Neural crest cell (in vitro differentiated cells): Measurements from ENCODE around the gene ACTN3. TPM values are rescaled to one million over a fixed set of nuclear protein-coding genes. Genes with fewer than 3 reads are reported as not detected.
A peak's percentile ranks its signal among the peaks of the same experiment; 100 is the strongest.

Source experiments
- DNase-seq: peaks from one replicate; pipeline ENCODE4 v3.0.0; 2021; ENCODE audit warnings: low read depth, mixed read lengths, low spot score
- H3K27ac Mint-ChIP-seq: one replicate; pipeline ENCODE4 v1.8.0; 2021; ENCODE audit warnings: mild to moderate bottlenecking, mixed read lengths; ENCODE audit not compliant: unreplicated experiment
- H3K27me3 Mint-ChIP-seq: 2 replicates; pipeline ENCODE4 v1.8.0; 2021; ENCODE audit warnings: low read depth, mild to moderate bottlenecking, mixed read lengths
- H3K36me3 Mint-ChIP-seq: 2 replicates; pipeline ENCODE4 v1.8.0; 2021; ENCODE audit warnings: low read depth, mild to moderate bottlenecking, mixed read lengths
- H3K4me1 Mint-ChIP-seq: 2 replicates; pipeline ENCODE4 v1.8.0; 2021; ENCODE audit warnings: mixed read lengths
- H3K4me3 Mint-ChIP-seq: one replicate; pipeline ENCODE4 v1.8.0; 2021; ENCODE audit warnings: mild to moderate bottlenecking, mixed read lengths
- H3K9me3 Mint-ChIP-seq: 2 replicates; pipeline ENCODE4 v1.8.0; 2021; ENCODE audit warnings: mixed read lengths
- CTCF ChIP-seq: fragments of 200-600 bp; sonication (generic); conservative IDR thresholded peaks from 2 replicates; pipeline ENCODE4 v1.5.0; 2021; ENCODE audit warnings: antibody characterized with exemption, mild to moderate bottlenecking
- long read RNA-seq: library from polyadenylated mRNA; unstranded; transcript quantifications from one replicate; pipeline ENCODE4 v2.0.0, GENCODE V29; 2020
- total RNA-seq: library from RNA; stranded (reverse); gene quantifications from 2 replicates; pipeline ENCODE4 v1.2.1, GENCODE V29; 2021

Gene ACTN3
- total RNA-seq = 0.16 and 0.35 TPM in 2 replicates
- long read RNA-seq = 0 reads

DNA sequence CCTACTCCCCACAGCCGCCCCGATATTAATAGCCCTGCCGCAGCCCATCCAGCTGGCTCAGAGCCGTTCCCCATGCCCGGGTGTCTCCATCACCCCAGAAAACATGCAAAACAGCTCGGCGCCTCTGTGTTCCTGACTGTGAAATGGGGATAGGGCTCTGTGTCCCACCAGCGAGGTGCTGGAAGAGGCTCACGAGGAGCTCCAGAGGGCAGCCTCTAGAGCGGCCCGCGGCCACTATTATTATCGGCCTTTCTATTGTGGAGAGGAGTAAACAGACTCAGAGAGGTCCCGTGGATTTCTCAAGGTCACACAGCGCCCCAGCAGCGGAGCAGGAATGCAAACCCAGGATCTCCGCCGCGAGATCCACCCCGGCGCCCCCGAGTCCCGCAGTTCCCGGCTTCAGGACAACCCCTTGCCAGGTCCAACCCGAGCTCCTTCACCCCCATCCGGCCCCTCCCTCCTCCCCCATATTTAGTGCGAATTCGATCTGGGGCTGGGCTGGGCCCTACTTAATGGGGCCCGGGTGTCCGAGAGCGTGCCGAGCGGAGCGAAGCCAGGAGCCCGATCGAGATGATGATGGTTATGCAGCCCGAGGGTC lies at the start of gene ACTN3:
TSS of gene ACTN3 (plus strand) at position 536 of the 598 bp plus-strand sequence. CDS start at position 571, 35 bp downstream.
- H3K27me3 Mint-ChIP-seq = peaks cover 23% of the 10 kb centered on the region
- no peak within 1 kb of the TSS for H3K27ac Mint-ChIP-seq
- no peaks in the 10 kb centered on the region for H3K36me3 Mint-ChIP-seq
- no peak for DNase-seq
- H3K9me3 Mint-ChIP-seq = no peaks in the 10 kb centered on the region
- peaks cover 25% of the 10 kb centered on the region for H3K4me1 Mint-ChIP-seq
- no peak for TF ChIP-seq CTCF
- peak within 1 kb of the TSS; percentile 87 for H3K4me3 Mint-ChIP-seq

DNA sequence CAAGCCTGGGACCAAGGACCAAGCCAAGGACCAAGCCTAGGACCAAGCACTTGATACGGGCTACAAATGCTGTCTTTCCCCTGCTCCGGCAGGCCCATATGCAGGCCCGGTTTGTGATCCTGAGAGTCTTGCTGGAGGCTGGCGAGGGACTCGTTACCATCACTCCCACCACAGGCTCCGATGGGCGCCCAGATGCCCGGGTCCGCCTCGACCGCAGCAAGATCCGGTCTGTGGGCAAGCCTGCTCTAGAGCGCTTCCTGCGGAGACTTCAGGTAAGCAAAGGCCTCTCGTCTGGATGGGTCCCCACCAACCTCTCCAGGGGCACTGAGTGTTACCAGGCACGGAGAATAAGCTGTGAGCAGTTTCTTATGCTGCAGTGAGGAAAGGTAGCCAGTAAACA lies 49.5 kb upstream of the ACTN3 start:
- Mint-ChIP-seq H3K4me3 (no peak overlapping the region), H3K27me3 (no peaks in the 10 kb centered on the region), H3K9me3 (no peaks in the 10 kb centered on the region), H3K36me3 (peaks cover 10% of the 10 kb centered on the region), H3K27ac (no peak overlapping the region), H3K4me1 (no peaks in the 10 kb centered on the region)
- no peak for TF ChIP-seq CTCF
- DNase-seq = no peak

- H3K27me3 Mint-ChIP-seq = no peaks in the 10 kb centered on the region
These were observed 48.2 kb upstream of the ACTN3 start for GRCh38 chr11:66498506-66498905.

GRCh38 chr11:66505276-66505816 lies 41.4 kb upstream of the ACTN3 start:
- no peak for TF ChIP-seq CTCF
- Mint-ChIP-seq H3K27ac (no peak overlapping the region), H3K9me3 (no peaks in the 10 kb centered on the region), H3K27me3 (no peaks in the 10 kb centered on the region), H3K4me3 (no peak overlapping the region), H3K4me1 (peaks cover 2% of the 10 kb centered on the region), H3K36me3 (peaks cover 6% of the 10 kb centered on the region)
- no peak for DNase-seq

More at GRCh38 chr11:66498506-66498905, 48.2 kb upstream of the ACTN3 start:
- H3K36me3 Mint-ChIP-seq = peaks cover 6% of the 10 kb centered on the region
- H3K9me3 Mint-ChIP-seq = no peaks in the 10 kb centered on the region
- no peak overlapping the region for H3K4me3 Mint-ChIP-seq
- no peak for DNase-seq
- no peaks in the 10 kb centered on the region for H3K4me1 Mint-ChIP-seq
- no peak for TF ChIP-seq CTCF
- H3K27ac Mint-ChIP-seq = no peak overlapping the region

DNA sequence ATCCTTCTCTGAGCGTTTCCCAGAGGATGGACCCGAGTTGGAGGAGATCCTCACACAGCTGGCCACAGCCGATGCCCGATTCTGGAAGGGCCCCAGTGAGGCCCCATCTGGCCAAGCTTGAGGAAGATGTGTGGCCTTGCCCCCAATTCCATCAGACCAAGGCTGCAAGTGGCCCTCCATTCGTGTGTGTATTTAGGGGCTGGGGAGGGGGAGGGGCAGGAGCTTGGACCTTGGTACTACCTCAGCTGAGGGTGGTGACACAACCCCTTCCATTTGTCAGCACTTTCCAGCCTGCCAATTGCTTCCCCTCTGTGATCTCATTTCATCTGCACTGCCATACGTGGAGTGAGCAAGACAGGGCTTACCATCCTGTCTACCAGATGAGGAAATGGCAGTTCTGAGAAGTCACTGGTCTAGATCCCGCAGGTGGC lies 37.6 kb upstream of the ACTN3 start:
- Mint-ChIP-seq H3K27me3 (no peaks in the 10 kb centered on the region), H3K27ac (no peak overlapping the region), H3K4me1 (peaks cover 14% of the 10 kb centered on the region), H3K36me3 (peaks cover 3% of the 10 kb centered on the region), H3K4me3 (peak overlapping the region; percentile 27), H3K9me3 (no peaks in the 10 kb centered on the region)
- DNase-seq = no peak
- no peak for TF ChIP-seq CTCF
